ENCODE data around the gene GHR.
"Not testable (repeated sequence)": the region's sequence is repeated elsewhere in the genome, so short reads cannot be mapped to it uniquely, and the experiment has no call there.

GHR gene

GRCh38 chr5:42569953-42570548 is 146.8 kb downstream of the GHR start:
- no peak for DNase-seq (ENCODE audit: low spot score)

GRCh38 chr5:42570966-42571960 is 148.0 kb downstream of the GHR start:
- DNase-seq (ENCODE audit: low spot score), result no peak

- no peak for DNase-seq (ENCODE audit: low spot score)
Measured at GRCh38 chr5:42572313-42572712, 149.1 kb downstream of the GHR start.

- no peak for DNase-seq (ENCODE audit: low spot score)
Measured at GRCh38 chr5:42573386-42573785, 150.1 kb downstream of the GHR start.

GRCh38 chr5:42575914-42576313 is 152.7 kb downstream of the GHR start:
- DNase-seq (ENCODE audit: low spot score), result not testable (repeated sequence)

GRCh38 chr5:42578901-42579300 is 155.7 kb downstream of the GHR start:
- DNase-seq (ENCODE audit: low spot score), result not testable (repeated sequence)

- no peak for DNase-seq (ENCODE audit: low spot score)
Measured at GRCh38 chr5:42579320-42579719, 156.1 kb downstream of the GHR start.

GRCh38 chr5:42581845-42582244 is 158.6 kb downstream of the GHR start:
- DNase-seq (ENCODE audit: low spot score), result no peak

- no peak for DNase-seq (ENCODE audit: low spot score)
Measured at GRCh38 chr5:42582723-42583122, 159.5 kb downstream of the GHR start.

- no peak for DNase-seq (ENCODE audit: low spot score)
Measured at GRCh38 chr5:42583322-42583721, 160.1 kb downstream of the GHR start.

GRCh38 chr5:42586625-42587024 is 163.4 kb downstream of the GHR start:
- no peak for DNase-seq (ENCODE audit: low spot score)

- no peak for DNase-seq (ENCODE audit: low spot score)
Measured at GRCh38 chr5:42587096-42587723, 164.0 kb downstream of the GHR start.

- DNase-seq (ENCODE audit: low spot score), result no peak
Measured at GRCh38 chr5:42590566-42590965, 167.3 kb downstream of the GHR start.

GRCh38 chr5:42591015-42591414 is 167.8 kb downstream of the GHR start:
- DNase-seq (ENCODE audit: low spot score), result no peak

- no peak for DNase-seq (ENCODE audit: low spot score)
Measured at GRCh38 chr5:42592401-42593140, 169.3 kb downstream of the GHR start.

GRCh38 chr5:42593591-42593990 is 170.4 kb downstream of the GHR start:
- DNase-seq (ENCODE audit: low spot score), result no peak

GRCh38 chr5:42595597-42595996 is 172.4 kb downstream of the GHR start:
- DNase-seq (ENCODE audit: low spot score), result no peak

GRCh38 chr5:42596817-42597216 is 173.6 kb downstream of the GHR start:
- no peak for DNase-seq (ENCODE audit: low spot score)

- DNase-seq (ENCODE audit: low spot score), result no peak
Measured at GRCh38 chr5:42597318-42597937, 174.2 kb downstream of the GHR start.

- DNase-seq (ENCODE audit: low spot score), result no peak
Measured at GRCh38 chr5:42598311-42598710, 175.1 kb downstream of the GHR start.

- DNase-seq (ENCODE audit: low spot score), result no peak
Measured at GRCh38 chr5:42599106-42599505, 175.9 kb downstream of the GHR start.

- DNase-seq (ENCODE audit: low spot score), result no peak
Measured at GRCh38 chr5:42600441-42600840, 177.2 kb downstream of the GHR start.

All from left forelimb (tissue), 1 donor.